ENCODE results near the gene PIWIL4. TPM values are rescaled to one million over a fixed set of nuclear protein-coding genes. Genes with fewer than 3 reads are reported as not detected.

The PIWIL4 gene
- polyA plus RNA-seq, 6 donors from 2014 or later, result 0.33 to 0.89 (median 0.59) TPM; not detected in 2

GRCh38 chr11:94581926-94582325 lies 14.8 kb downstream of the PIWIL4 start:
- DNase-seq, result no peak
- Mint-ChIP-seq H3K9me3 (no peaks in the 10 kb centered on the region), H3K27ac (peak overlapping the region in 3 of 6 donors; percentile 55 to 69 (median 62)), H3K36me3 (no peaks in the 10 kb centered on the region), H3K4me1 (peaks cover 6 to 17% (median 14%) of the 10 kb centered on the region in 3 donors), H3K27me3 (no peaks in the 10 kb centered on the region), H3K4me3 (no peak overlapping the region)
- ATAC-seq (ENCODE audit: low read depth in 2 of 2), result no peak

- Mint-ChIP-seq H3K27me3 (no peaks in the 10 kb centered on the region), H3K4me3 (no peak overlapping the region), H3K9me3 (no peaks in the 10 kb centered on the region), H3K36me3 (no peaks in the 10 kb centered on the region), H3K27ac (peak overlapping the region in 1 of 6 donors; percentile 25), H3K4me1 (peaks cover 6 to 17% (median 14%) of the 10 kb centered on the region in 3 donors)
- no peak for ATAC-seq (ENCODE audit: low read depth in 2 of 2)
- no peak for DNase-seq
Observed at GRCh38 chr11:94583213-94583865, 16.2 kb downstream of the PIWIL4 start.

GRCh38 chr11:94583866-94584500 lies 16.8 kb downstream of the PIWIL4 start:
- DNase-seq (no peak), ATAC-seq (ENCODE audit: low read depth in 2 of 2) (no peak)
- no peaks in the 10 kb centered on the region for H3K9me3 Mint-ChIP-seq
- H3K4me1 Mint-ChIP-seq, result peaks cover 6 to 17% (median 14%) of the 10 kb centered on the region in 3 donors
- no peaks in the 10 kb centered on the region for H3K27me3 Mint-ChIP-seq
- no peak overlapping the region for H3K4me3 Mint-ChIP-seq
- H3K27ac Mint-ChIP-seq, result peak overlapping the region in 1 of 6 donors; percentile 9
- no peaks in the 10 kb centered on the region for H3K36me3 Mint-ChIP-seq

- Mint-ChIP-seq H3K27ac (no peak overlapping the region), H3K27me3 (no peaks in the 10 kb centered on the region), H3K36me3 (no peaks in the 10 kb centered on the region), H3K9me3 (no peaks in the 10 kb centered on the region), H3K4me1 (peaks cover 6 to 17% (median 14%) of the 10 kb centered on the region in 3 donors), H3K4me3 (no peak overlapping the region)
- ATAC-seq (ENCODE audit: low read depth in 2 of 2) (no peak), DNase-seq (no peak)
Observed at GRCh38 chr11:94584978-94585377, 17.8 kb downstream of the PIWIL4 start.

- no peak for DNase-seq
- ATAC-seq (ENCODE audit: low read depth in 2 of 2), result no peak
- no peaks in the 10 kb centered on the region for H3K9me3 Mint-ChIP-seq
- peaks cover 6 to 17% (median 14%) of the 10 kb centered on the region in 3 donors for H3K4me1 Mint-ChIP-seq
- no peak overlapping the region for H3K4me3 Mint-ChIP-seq
- H3K27ac Mint-ChIP-seq, result no peak overlapping the region
- no peaks in the 10 kb centered on the region for H3K36me3 Mint-ChIP-seq
- H3K27me3 Mint-ChIP-seq, result no peaks in the 10 kb centered on the region
Observed at GRCh38 chr11:94585399-94585798, 18.2 kb downstream of the PIWIL4 start.

- DNase-seq (no peak), ATAC-seq (ENCODE audit: low read depth in 2 of 2) (no peak)
- H3K4me3 Mint-ChIP-seq, result no peak overlapping the region
- H3K36me3 Mint-ChIP-seq, result no peaks in the 10 kb centered on the region
- no peaks in the 10 kb centered on the region for H3K9me3 Mint-ChIP-seq
- peaks cover 6 to 13% (median 7%) of the 10 kb centered on the region in 3 donors for H3K4me1 Mint-ChIP-seq
- no peak overlapping the region for H3K27ac Mint-ChIP-seq
- H3K27me3 Mint-ChIP-seq, result no peaks in the 10 kb centered on the region
Observed at GRCh38 chr11:94586546-94586945, 19.4 kb downstream of the PIWIL4 start.

- H3K36me3 Mint-ChIP-seq, result no peaks in the 10 kb centered on the region
- H3K27me3 Mint-ChIP-seq, result no peaks in the 10 kb centered on the region
- H3K4me1 Mint-ChIP-seq, result peaks cover 1 to 8% (median 3%) of the 10 kb centered on the region in 3 donors
- no peak overlapping the region for H3K4me3 Mint-ChIP-seq
- H3K9me3 Mint-ChIP-seq, result no peaks in the 10 kb centered on the region
- H3K27ac Mint-ChIP-seq, result no peak overlapping the region
- no peak for ATAC-seq (ENCODE audit: low read depth in 2 of 2)
- DNase-seq, result no peak
Observed at GRCh38 chr11:94586978-94587377, 19.8 kb downstream of the PIWIL4 start.

GRCh38 chr11:94588366-94588942 lies 21.3 kb downstream of the PIWIL4 start:
- Mint-ChIP-seq H3K4me3 (no peak overlapping the region), H3K27me3 (no peaks in the 10 kb centered on the region), H3K27ac (no peak overlapping the region), H3K4me1 (peaks cover 0 to 5% (median 0%) of the 10 kb centered on the region in 3 donors), H3K36me3 (no peaks in the 10 kb centered on the region), H3K9me3 (no peaks in the 10 kb centered on the region)
- DNase-seq (no peak), ATAC-seq (ENCODE audit: low read depth in 2 of 2) (no peak)

GRCh38 chr11:94590352-94591041 lies 23.3 kb downstream of the PIWIL4 start:
- Mint-ChIP-seq H3K9me3 (no peaks in the 10 kb centered on the region), H3K4me1 (peaks cover 3 to 8% (median 6%) of the 10 kb centered on the region in 3 donors), H3K36me3 (no peaks in the 10 kb centered on the region), H3K4me3 (no peak overlapping the region), H3K27me3 (no peaks in the 10 kb centered on the region), H3K27ac (peak overlapping the region in 1 of 6 donors; percentile 16)
- no peak for ATAC-seq (ENCODE audit: low read depth in 2 of 2)
- DNase-seq, result no peak

GRCh38 chr11:94593030-94593429 lies 25.9 kb downstream of the PIWIL4 start:
- H3K27me3 Mint-ChIP-seq, result no peaks in the 10 kb centered on the region
- no peak overlapping the region for H3K27ac Mint-ChIP-seq
- no peak overlapping the region for H3K4me3 Mint-ChIP-seq
- DNase-seq (no peak), ATAC-seq (ENCODE audit: low read depth in 2 of 2) (no peak)
- no peaks in the 10 kb centered on the region for H3K9me3 Mint-ChIP-seq
- H3K36me3 Mint-ChIP-seq, result no peaks in the 10 kb centered on the region
- H3K4me1 Mint-ChIP-seq, result peaks cover 3 to 8% (median 6%) of the 10 kb centered on the region in 3 donors

- H3K4me1 Mint-ChIP-seq, result peaks cover 3 to 8% (median 6%) of the 10 kb centered on the region in 3 donors
- peaks cover 0 to 5% (median 2%) of the 10 kb centered on the region in 7 donors for H3K9me3 Mint-ChIP-seq
- H3K36me3 Mint-ChIP-seq, result peaks cover 6 to 10% of the 10 kb centered on the region in 2 donors
- H3K27ac Mint-ChIP-seq, result peak overlapping the region in 3 of 6 donors; percentile 4 to 76 (median 9)
- no peak overlapping the region for H3K4me3 Mint-ChIP-seq
- DNase-seq (no peak), ATAC-seq (ENCODE audit: low read depth in 2 of 2) (no peak)
- no peaks in the 10 kb centered on the region for H3K27me3 Mint-ChIP-seq
Observed at GRCh38 chr11:94595076-94595475, 27.9 kb downstream of the PIWIL4 start.

GRCh38 chr11:94597896-94598295 lies 30.7 kb downstream of the PIWIL4 start:
- Mint-ChIP-seq H3K27me3 (no peaks in the 10 kb centered on the region), H3K4me1 (peaks cover 7 to 15% (median 10%) of the 10 kb centered on the region in 3 donors), H3K4me3 (no peak overlapping the region), H3K27ac (no peak overlapping the region), H3K9me3 (peaks cover 0 to 12% (median 3%) of the 10 kb centered on the region in 7 donors), H3K36me3 (peaks cover 8 to 14% of the 10 kb centered on the region in 2 donors)
- DNase-seq (no peak), ATAC-seq (ENCODE audit: low read depth in 2 of 2) (no peak)

- DNase-seq, result no peak
- Mint-ChIP-seq H3K36me3 (peaks cover 8 to 14% of the 10 kb centered on the region in 2 donors), H3K4me1 (peaks cover 9 to 17% (median 13%) of the 10 kb centered on the region in 3 donors), H3K27ac (no peak overlapping the region), H3K4me3 (no peak overlapping the region), H3K9me3 (peaks cover 0 to 12% (median 3%) of the 10 kb centered on the region in 7 donors), H3K27me3 (no peaks in the 10 kb centered on the region)
- ATAC-seq (ENCODE audit: low read depth in 2 of 2), result no peak
Observed at GRCh38 chr11:94599510-94599909, 32.3 kb downstream of the PIWIL4 start.

Measured in naive B cell (primary cell).